Suprapubic skin (tissue), 4 donors: ENCODE results near the gene FOS. TPM values are rescaled to one million over a fixed set of nuclear protein-coding genes. Genes with fewer than 3 reads are reported as not detected.

Source experiments
- DNase-seq, 2 donors: peaks; one replicate each; pipeline ENCODE4 v3.0.0-alpha.2; 2019; ENCODE audit warnings: low spot score in 2 of 2
- H3K27ac ChIP-seq: fragments of 200-600 bp; sonication (generic); one replicate; pipeline ENCODE4 v1.5.1; 2019
- H3K27me3 ChIP-seq: fragments of 200-600 bp; sonication (generic); one replicate; pipeline ENCODE4 v1.5.1; 2019
- H3K36me3 ChIP-seq: fragments of 200-600 bp; sonication (generic); one replicate; pipeline ENCODE4 v1.5.1; 2019
- H3K4me1 ChIP-seq: fragments of 200-600 bp; sonication (generic); one replicate; pipeline ENCODE4 v1.5.1; 2019
- H3K4me3 ChIP-seq: fragments of 200-600 bp; sonication (generic); one replicate; pipeline ENCODE4 v1.5.1; 2019; ENCODE audit warnings: mild to moderate bottlenecking
- H3K9me3 ChIP-seq: fragments of 200-600 bp; sonication (generic); one replicate; pipeline ENCODE4 v1.5.1; 2019
- CTCF ChIP-seq, 2 donors: fragments of 200-600 bp in 1 of 2; fragments of 450-650 bp in 1 of 2; sonication (generic) in 1 of 2; IDR thresholded peaks; one replicate each; pipeline ENCODE4 v1.5.1; 2016 to 2019; ENCODE audit warnings: antibody characterized with exemption in 2 of 2, mild to moderate bottlenecking in 1 of 2, moderate library complexity in 1 of 2
- EP300 ChIP-seq: sonication (generic); formaldehyde crosslinking; IDR thresholded peaks from one replicate; pipeline ENCODE4 v1.6.1; 2017; ENCODE audit warnings: antibody characterized with exemption
- POLR2A ChIP-seq, 2 donors: fragments of 450-650 bp; IDR thresholded peaks; one replicate each; pipeline ENCODE4 v1.6.1; 2017; ENCODE audit warnings: antibody characterized with exemption in 2 of 2, mild to moderate bottlenecking in 2 of 2, moderate library complexity in 2 of 2
- POLR2AphosphoS5 ChIP-seq, 3 donors: sonication (generic); formaldehyde crosslinking; IDR thresholded peaks; one replicate each; pipeline ENCODE4 v1.6.1; 2017; ENCODE audit warnings: antibody characterized with exemption in 3 of 3
- WGBS: methylation state at CpG from one replicate; pipeline ENCODE4 v1.1.5; 2018; 5-methylcytosine and 5-hydroxymethylcytosine counted together
- total RNA-seq, 4 donors: library from RNA; depleted of rRNA; stranded (reverse); fragments of >200 nt; gene quantifications; one replicate each; pipeline ENCODE4 v1.1.0, GENCODE V29; 2016

The FOS gene
- total RNA-seq, 4 donors from 2014 or later, result 2,120 to 3,987 (median 3,212) TPM

DNA sequence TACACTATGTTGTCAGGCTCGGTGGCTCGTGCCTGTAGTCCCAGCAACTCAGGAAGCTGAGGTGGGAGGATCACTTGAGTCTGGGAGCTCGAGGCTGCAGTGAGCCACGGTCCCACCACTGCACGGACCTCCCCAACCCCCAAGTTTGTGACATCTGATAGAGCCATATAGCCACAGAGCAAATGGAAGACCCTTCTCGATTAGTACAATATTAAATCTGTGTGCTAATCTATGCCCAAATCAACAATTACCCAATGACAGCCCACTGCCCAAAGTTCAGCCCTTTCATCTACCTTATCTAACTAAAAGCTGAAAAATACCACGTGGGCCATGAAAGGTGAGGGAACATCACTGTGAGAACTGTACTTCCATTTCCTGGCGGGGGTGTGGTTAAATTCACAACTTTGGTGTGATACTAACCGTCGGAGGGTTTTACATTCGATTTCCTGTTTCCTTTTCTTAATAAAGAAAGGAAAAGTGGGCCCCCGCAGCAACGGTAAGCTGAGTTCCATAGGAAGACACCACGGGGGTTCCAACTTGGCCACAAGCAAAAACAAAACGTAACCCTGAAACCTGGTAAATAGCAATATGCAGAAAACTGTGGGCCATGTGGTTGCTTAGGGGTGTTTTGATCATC is 31.2 kb upstream of the FOS start:
- no peak for DNase-seq
- H3K4me3 ChIP-seq, result no peak overlapping the region
- no peak for TF ChIP-seq CTCF (IDR thresholded peaks at IDR 0.05)
- no peak for TF ChIP-seq POLR2AphosphoS5 (IDR thresholded peaks at IDR 0.05)
- TF ChIP-seq POLR2A (IDR thresholded peaks at IDR 0.05), result no peak
- no peak for TF ChIP-seq EP300
- WGBS, result 70% methylated on average over 15 of the region's 15 CpGs
- no peaks in the 10 kb centered on the region for H3K27me3 ChIP-seq
- no peaks in the 10 kb centered on the region for H3K36me3 ChIP-seq
- no peak overlapping the region for H3K27ac ChIP-seq
- peaks cover 8% of the 10 kb centered on the region for H3K4me1 ChIP-seq
- no peaks in the 10 kb centered on the region for H3K9me3 ChIP-seq

GRCh38 chr14:75247939-75248338 is 30.7 kb upstream of the FOS start:
- Histone ChIP-seq H3K4me1 (peaks cover 4% of the 10 kb centered on the region), H3K27ac (no peak overlapping the region), H3K27me3 (no peaks in the 10 kb centered on the region), H3K9me3 (no peaks in the 10 kb centered on the region), H3K4me3 (no peak overlapping the region), H3K36me3 (no peaks in the 10 kb centered on the region)
- WGBS, result 87% methylated on average over 6 of the region's 6 CpGs
- TF ChIP-seq POLR2AphosphoS5 (IDR thresholded peaks at IDR 0.05) (no peak), POLR2A (IDR thresholded peaks at IDR 0.05) (no peak), EP300 (no peak), CTCF (IDR thresholded peaks at IDR 0.05) (no peak)
- DNase-seq, result no peak

DNA sequence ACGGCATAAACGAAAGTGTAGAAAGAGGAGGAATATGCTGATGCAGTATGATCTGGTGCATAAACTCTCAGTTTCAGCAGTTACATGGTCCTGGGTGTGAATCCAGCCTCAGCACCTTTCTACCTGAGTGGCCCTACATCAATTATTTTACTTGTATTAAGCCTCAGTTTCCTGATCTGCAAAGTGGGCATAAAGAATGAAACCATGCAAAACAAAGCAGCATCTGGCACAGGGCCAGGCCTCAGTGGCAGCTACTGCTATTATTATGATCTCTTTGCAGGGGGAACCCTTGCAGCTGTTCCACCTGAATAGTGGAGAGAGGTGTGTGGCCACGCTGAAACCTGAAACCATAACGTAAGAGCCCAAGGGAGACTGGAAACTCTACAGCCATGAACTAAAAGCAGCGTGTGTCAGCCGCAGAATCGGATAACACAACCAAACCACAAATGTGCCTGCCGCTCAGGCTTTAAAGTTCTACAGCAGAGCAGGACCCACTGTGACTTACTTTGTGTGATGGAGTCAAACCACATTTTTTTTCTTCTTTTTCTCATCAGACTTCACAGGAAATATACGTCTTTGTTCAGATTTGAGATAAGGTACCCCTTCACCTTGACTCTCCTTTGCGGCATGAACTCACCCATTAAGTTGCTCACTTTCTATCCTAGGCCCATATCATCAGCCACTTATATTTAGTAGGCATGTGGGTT is 29.2 kb upstream of the FOS start:
- TF ChIP-seq EP300 (no peak), POLR2A (IDR thresholded peaks at IDR 0.05) (no peak), CTCF (IDR thresholded peaks at IDR 0.05) (no peak), POLR2AphosphoS5 (IDR thresholded peaks at IDR 0.05) (no peak)
- H3K27me3 ChIP-seq, result no peaks in the 10 kb centered on the region
- H3K4me1 ChIP-seq, result peaks cover 13% of the 10 kb centered on the region
- 75% methylated on average over 10 of the region's 10 CpGs for WGBS
- H3K9me3 ChIP-seq, result no peaks in the 10 kb centered on the region
- no peak overlapping the region for H3K27ac ChIP-seq
- H3K4me3 ChIP-seq, result no peak overlapping the region
- no peaks in the 10 kb centered on the region for H3K36me3 ChIP-seq
- DNase-seq, result no peak

DNA sequence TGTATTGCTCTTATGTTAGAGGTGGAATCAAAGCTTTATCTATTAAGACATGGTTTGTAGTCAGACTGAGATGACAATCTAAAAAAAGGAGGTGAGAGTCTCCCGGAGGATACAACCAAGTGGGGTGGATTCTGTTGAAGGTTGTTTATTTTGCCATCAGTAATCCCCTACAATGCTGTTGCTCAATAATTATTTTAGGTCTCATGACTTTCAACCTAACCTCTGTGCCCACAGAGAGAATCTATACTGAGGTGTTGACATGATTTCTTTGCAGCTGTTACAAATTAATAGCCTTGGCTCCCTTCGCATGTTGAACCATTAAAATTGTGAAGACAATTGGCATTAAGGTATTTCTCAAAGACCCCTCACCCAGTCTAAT is 28.7 kb upstream of the FOS start:
- TF ChIP-seq CTCF (IDR thresholded peaks at IDR 0.05) (no peak), EP300 (no peak), POLR2AphosphoS5 (IDR thresholded peaks at IDR 0.05) (no peak), POLR2A (IDR thresholded peaks at IDR 0.05) (no peak)
- WGBS, result 73% methylated on average over 2 of the region's 2 CpGs
- Histone ChIP-seq H3K36me3 (no peaks in the 10 kb centered on the region), H3K4me3 (no peak overlapping the region), H3K27me3 (no peaks in the 10 kb centered on the region), H3K9me3 (no peaks in the 10 kb centered on the region), H3K4me1 (peaks cover 19% of the 10 kb centered on the region), H3K27ac (no peak overlapping the region)
- DNase-seq, result no peak

DNA sequence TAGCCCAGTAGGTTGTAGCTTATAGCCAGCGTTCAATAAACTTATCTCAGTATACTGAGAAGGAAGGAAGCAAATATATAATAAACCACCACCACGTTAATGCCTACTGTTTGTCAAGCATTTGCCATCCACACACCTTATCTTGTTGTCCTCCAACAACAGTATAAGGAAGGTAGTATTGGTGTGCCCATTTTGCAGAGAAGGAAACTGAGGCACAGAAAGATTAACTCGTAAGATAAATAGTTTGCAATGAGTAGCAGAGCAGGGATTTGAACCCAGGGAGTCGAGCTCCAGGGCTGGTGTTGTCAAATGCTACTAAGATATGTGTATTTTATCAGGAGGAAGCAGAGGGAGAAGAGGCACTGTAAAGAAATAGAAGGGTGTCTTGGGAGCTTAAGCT is 27.8 kb upstream of the FOS start:
- Histone ChIP-seq H3K27me3 (no peaks in the 10 kb centered on the region), H3K36me3 (no peaks in the 10 kb centered on the region), H3K27ac (no peak overlapping the region), H3K4me1 (peaks cover 27% of the 10 kb centered on the region), H3K9me3 (no peaks in the 10 kb centered on the region), H3K4me3 (no peak overlapping the region)
- TF ChIP-seq POLR2AphosphoS5 (IDR thresholded peaks at IDR 0.05) (no peak), EP300 (no peak), CTCF (IDR thresholded peaks at IDR 0.05) (no peak), POLR2A (IDR thresholded peaks at IDR 0.05) (no peak)
- WGBS, result 94% methylated on average over 4 of the region's 4 CpGs
- no peak for DNase-seq
